ENCODE results near the gene CDH22.

The CDH22 gene

GRCh38 chr20:46172961-46173536 is 135.2 kb downstream of the CDH22 start:
- no peak for DNase-seq (ENCODE audit: low read depth)
- H3K4me3 ChIP-seq (ENCODE audit: low read depth, low read length), result no peak overlapping the region
- no peak for TF ChIP-seq CTCF (IDR thresholded peaks at IDR 0.05; ENCODE audit: control insufficient read depth, extremely low read depth, insufficient read depth)

- H3K4me3 ChIP-seq (ENCODE audit: low read depth, low read length), result no peak overlapping the region
- TF ChIP-seq CTCF (IDR thresholded peaks at IDR 0.05; ENCODE audit: control insufficient read depth, extremely low read depth, insufficient read depth), result no peak
- no peak for DNase-seq (ENCODE audit: low read depth)
Measured at GRCh38 chr20:46172455-46172854, 135.8 kb downstream of the CDH22 start.

- no peak for TF ChIP-seq CTCF (IDR thresholded peaks at IDR 0.05; ENCODE audit: control insufficient read depth, extremely low read depth, insufficient read depth)
- H3K4me3 ChIP-seq (ENCODE audit: low read depth, low read length), result no peak overlapping the region
- DNase-seq (ENCODE audit: low read depth), result no peak
Measured at GRCh38 chr20:46171909-46172308, 136.4 kb downstream of the CDH22 start.

- no peak overlapping the region for H3K4me3 ChIP-seq (ENCODE audit: low read depth, low read length)
- no peak for DNase-seq (ENCODE audit: low read depth)
- TF ChIP-seq CTCF (IDR thresholded peaks at IDR 0.05; ENCODE audit: control insufficient read depth, extremely low read depth, insufficient read depth), result no peak
Measured at GRCh38 chr20:46171476-46171875, 136.8 kb downstream of the CDH22 start.

- DNase-seq (ENCODE audit: low read depth), result no peak
- TF ChIP-seq CTCF (IDR thresholded peaks at IDR 0.05; ENCODE audit: control insufficient read depth, extremely low read depth, insufficient read depth), result no peak
- no peak overlapping the region for H3K4me3 ChIP-seq (ENCODE audit: low read depth, low read length)
Measured at GRCh38 chr20:46169245-46170171, 138.8 kb downstream of the CDH22 start.

GRCh38 chr20:46168438-46168837 is 139.9 kb downstream of the CDH22 start:
- TF ChIP-seq CTCF (IDR thresholded peaks at IDR 0.05; ENCODE audit: control insufficient read depth, extremely low read depth, insufficient read depth), result no peak
- H3K4me3 ChIP-seq (ENCODE audit: low read depth, low read length), result no peak overlapping the region

More at GRCh38 chr20:46168438-46168837, 139.9 kb downstream of the CDH22 start:
- DNase-seq (ENCODE audit: low read depth), result no peak

Data from LNCaP clone FGC (cell line).